K562 (cell line): ENCODE data around the gene RXRA. TPM values are rescaled to one million over a fixed set of nuclear protein-coding genes. Genes with fewer than 3 reads are reported as not detected.
A peak's percentile ranks its signal among the peaks of the same experiment; 100 is the strongest.

Experiments
- ATAC-seq: fragments of 200-7000 bp; cut with Tn5 transposase; 3 replicates; pipeline ENCODE4 v1.9.1; 2020; ENCODE audit warnings: moderate library complexity
- BruUV-seq: library from RNA; stranded (reverse); fragments of 400-500 nt; replicated peaks from 2 replicates; lab custom pipeline; 2021; lab: Mats Ljungman, UMichigan
- CTCF ChIA-PET: fragments of 300-600 bp; formaldehyde crosslinking; extraction: SDS; loops from one replicate; lab custom pipeline; 2021; ENCODE audit warnings: low intra/inter-chr PET ratio; lab: Yijun Ruan, JAX
- POLR2A ChIA-PET: fragments of 300-600, 350-650 bp; sonication (Branson Sonifier 250); formaldehyde crosslinking; extraction: SDS; loops from one replicate; lab custom pipeline; 2021; ENCODE audit warnings: antibody characterized with exemption, inconsistent platforms; lab: Yijun Ruan, JAX
- DNase-seq, 4 experiments: peaks; one replicate each; pipeline versions ENCODE4 v3.0.0 to v3.0.0-alpha.2; 2011 to 2018; ENCODE audit warnings: low spot score in 3 of 4, mixed read lengths in 3 of 4; ENCODE audit errors: extremely low read depth in 1 of 4
- FAIRE-seq: peaks from 2 replicates; lab custom pipeline; 2011; peaks lifted over from hg19 to GRCh38; lab: Jason Lieb, UNC
- H2AFZ ChIP-seq: 2 replicates; pipeline ENCODE4 v1.6.0; 2011; ENCODE audit warnings: low read depth, low read length, control low read depth, inconsistent platforms
- H3K27ac ChIP-seq: fragments of 200-600 bp; 3 replicates; pipeline ENCODE4 v1.8.0; 2011; ENCODE audit warnings: low read depth, mild to moderate bottlenecking, control low read depth, inconsistent platforms, low read length, moderate library complexity, mixed read lengths; ENCODE audit errors: extremely low read depth
- H3K27me3 ChIP-seq, 2 experiments: fragments of 300-600 bp in 1 of 2; 2 replicates in 1 of 2; 3 replicates in 1 of 2; pipeline versions ENCODE4 v1.6.0 to v1.8.0; 2011; ENCODE audit warnings: inconsistent platforms in 2 of 2, low read length in 2 of 2, mild to moderate bottlenecking in 1 of 2, mixed read lengths in 1 of 2, moderate library complexity in 1 of 2; ENCODE audit not compliant: control insufficient read depth in 2 of 2, insufficient read depth in 2 of 2
- H3K36me3 ChIP-seq: fragments of 300-600 bp; 3 replicates; pipeline ENCODE4 v1.8.0; 2011; ENCODE audit warnings: mild to moderate bottlenecking, low read length, inconsistent platforms; ENCODE audit not compliant: control insufficient read depth, insufficient read depth
- H3K4me1 ChIP-seq, 2 experiments: fragments of 200-600 bp in 1 of 2; replicated peaks in 1 of 2; 2 replicates in 1 of 2; 3 replicates in 1 of 2; pipeline versions ENCODE4 v1.5.1 to v1.8.0; 2011; ENCODE audit warnings: inconsistent platforms in 2 of 2, low read length in 2 of 2, mild to moderate bottlenecking in 1 of 2, mixed read lengths in 1 of 2, moderate library complexity in 1 of 2; ENCODE audit not compliant: control insufficient read depth in 2 of 2, insufficient read depth in 2 of 2
- H3K4me2 ChIP-seq: 2 replicates; pipeline ENCODE4 v1.6.1; 2011; ENCODE audit warnings: low read length, control low read depth, inconsistent platforms, mixed read lengths; ENCODE audit not compliant: insufficient read depth
- H3K4me3 ChIP-seq: fragments of 200-600 bp; sonication (generic), shearing (Covaris generic); 2 replicates; pipeline ENCODE4 v1.5.1; 2016; ENCODE audit warnings: control low read depth, inconsistent platforms
- H3K79me2 ChIP-seq: fragments of 200-600 bp; 3 replicates; pipeline ENCODE4 v1.8.0; 2011; ENCODE audit warnings: low read length, inconsistent platforms; ENCODE audit not compliant: control insufficient read depth, insufficient read depth
- H3K9ac ChIP-seq, 2 experiments: 2 replicates each; pipeline versions ENCODE4 v1.6.0 to v1.6.1; 2011; ENCODE audit warnings: low read depth in 2 of 2, low read length in 2 of 2, control low read depth in 1 of 2, inconsistent platforms in 1 of 2, mild to moderate bottlenecking in 1 of 2, mixed read lengths in 1 of 2; ENCODE audit not compliant: insufficient read depth in 1 of 2
- H3K9me1 ChIP-seq: one replicate; pipeline ENCODE4 v1.6.0; 2011; ENCODE audit warnings: inconsistent platforms, mild to moderate bottlenecking, low read length, moderate library complexity; ENCODE audit not compliant: control insufficient read depth, insufficient read depth
- H3K9me3 ChIP-seq: replicated peaks from 2 replicates; pipeline ENCODE4 v1.5.1; 2011; ENCODE audit warnings: low read depth, low read length, inconsistent platforms; ENCODE audit not compliant: control insufficient read depth, insufficient read depth
- H4K20me1 ChIP-seq: replicated peaks from 2 replicates; pipeline ENCODE4 v1.6.1; 2011; ENCODE audit warnings: low read length, inconsistent platforms, mixed read lengths; ENCODE audit not compliant: control insufficient read depth, insufficient read depth
- CEBPB ChIP-seq: fragments of 450-650 bp; IDR thresholded peaks from 2 replicates; pipeline ENCODE4 v1.6.1; 2016; ENCODE audit warnings: missing genetic modification characterization, missing compliant biosample characterization
- WGBS: fragments of 100-300 bp; shearing (Covaris generic); methylation state at CpG from one replicate; pipeline ENCODE4 v1.1.6; 2016; ENCODE audit warnings: low coverage, mixed read lengths; ENCODE audit not compliant: insufficient coverage; ENCODE audit errors: missing lambda C conversion rate; 5-methylcytosine and 5-hydroxymethylcytosine counted together
- in situ Hi-C: fragments of 300-500 bp; cut with MboI; formaldehyde crosslinking; loops from 4 replicates; pipeline ENCODE4 v1.15.0; 2018; ENCODE audit warnings: inconsistent platforms, mixed read lengths
- intact Hi-C: fragments of 100-400 bp; cut with micrococcal nuclease; formaldehyde crosslinking; loops from 2 replicates; pipeline ENCODE4 v1.14.2; 2022
- polyA plus RNA-seq, 8 experiments: library from polyadenylated mRNA; depleted of rRNA in 4 of 8; stranded (reverse) in 5 of 8; unstranded in 3 of 8; fragments of >200 nt; fragmentation: Nextera tagmentation in 2 of 8; fragmentation: Illumina TruSeq in 1 of 8; extraction: Ambion mirVana in 2 of 8; extraction: Trizol in 1 of 8; gene quantifications; 2 replicates each; pipeline versions ENCODE4 v1.2.1 to v1.2.3, GENCODE V29; 2011 to 2014; ENCODE audit warnings: inconsistent platforms in 1 of 8, missing spikeins in 1 of 8
- total RNA-seq, 7 experiments: library from RNA; depleted of rRNA in 6 of 7; stranded (reverse); fragments of >200 nt in 6 of 7; fragmentation: Illumina TruSeq in 2 of 7; extraction: Trizol in 2 of 7; gene quantifications; 2 replicates each; pipeline versions ENCODE4 v1.2.1 to v1.2.3, GENCODE V29; 2011 to 2021; ENCODE audit warnings: low replicate concordance in 1 of 7
- TF ChIP-seq, protein P1 (sequence below): IDR thresholded peaks from 3 replicates; pipeline ENCODE4 v1.6.1; 2011; ENCODE audit warnings: borderline replicate concordance, mild to moderate bottlenecking; ENCODE audit not compliant: insufficient read length, insufficient read depth
- TF ChIP-seq, protein P2 (sequence below): fragments of 450-650 bp; conservative IDR thresholded peaks from 2 replicates; pipeline ENCODE4 v1.6.1; 2016; ENCODE audit warnings: missing genetic modification characterization, low read depth, mild to moderate bottlenecking, control low read depth, missing compliant biosample characterization

The RXRA gene
- total and polyA plus RNA-seq, 9 of the 15 experiments (the other 6 are each of a cell fraction or from before 2014, with no cell fraction given): 0.35 to 23.6 (median 4.6) TPM

DNA sequence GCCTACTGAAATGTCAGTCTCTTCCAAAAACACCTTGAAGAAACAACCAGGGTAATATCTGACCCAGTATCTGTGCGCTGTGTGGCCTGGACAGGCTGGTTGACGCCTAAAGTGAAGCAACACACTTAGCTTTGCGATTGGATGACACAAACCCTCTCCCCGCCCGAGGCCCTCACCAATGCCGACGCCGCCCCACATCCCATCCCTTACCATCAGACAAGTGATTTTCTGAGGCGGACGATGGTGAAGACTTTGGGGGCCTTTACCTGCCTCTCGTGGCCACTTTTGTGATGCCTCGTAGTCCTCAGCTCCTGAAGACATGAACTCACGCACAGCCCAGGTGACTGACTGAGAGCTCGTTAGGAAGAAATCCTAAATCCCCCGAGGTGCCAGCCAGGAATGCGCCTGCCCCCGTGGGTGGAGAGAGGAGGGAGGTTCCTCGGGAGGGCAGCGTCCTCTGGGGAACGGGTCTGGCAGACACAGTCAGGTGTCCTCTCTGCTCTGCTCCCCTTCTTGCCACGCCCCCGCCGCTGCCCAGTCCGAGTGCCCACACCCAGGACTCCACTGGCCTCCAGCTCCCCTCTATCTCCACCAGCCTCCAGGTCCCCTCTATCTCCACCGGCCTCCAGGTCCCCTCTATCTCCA, 31.0 kb upstream of the RXRA start:
- Histone ChIP-seq H3K9me3 (no peaks in the 10 kb centered on the region), H3K79me2 (no peaks in the 10 kb centered on the region), H3K4me2 (no peak overlapping the region), H3K36me3 (no peaks in the 10 kb centered on the region), H3K9me1 (no peaks in the 10 kb centered on the region), H2AFZ (no peak overlapping the region), H3K4me3 (no peak overlapping the region), H3K9ac (no peak overlapping the region), H4K20me1 (peaks cover 36% of the 10 kb centered on the region), H3K4me1 (peaks cover 0 to 15% of the 10 kb centered on the region in 2 experiments; a peak in 1 of 5 replicates), H3K27me3 (peaks cover 48 to 95% of the 10 kb centered on the region in 2 experiments), H3K27ac (no peak overlapping the region)
- CTCF ChIA-PET: no interaction called here
- no peak for DNase-seq
- WGBS: 4% methylated on average over 22 of the region's 25 CpGs
- POLR2A ChIA-PET: interaction anchor here (0.5 to 1.0 kb wide), 2 partner anchors 12 to 165 kb away, joined by 3 to 4 read pairs; no protein-coding TSS in a partner anchor
- in situ Hi-C loops (no loop called here), intact Hi-C loops (no loop called here)
- no TSS peak for BruUV-seq
- peak; percentile 39; the same call in 1 of the 3 replicates for ATAC-seq
- TF ChIP-seq, protein P1, sequence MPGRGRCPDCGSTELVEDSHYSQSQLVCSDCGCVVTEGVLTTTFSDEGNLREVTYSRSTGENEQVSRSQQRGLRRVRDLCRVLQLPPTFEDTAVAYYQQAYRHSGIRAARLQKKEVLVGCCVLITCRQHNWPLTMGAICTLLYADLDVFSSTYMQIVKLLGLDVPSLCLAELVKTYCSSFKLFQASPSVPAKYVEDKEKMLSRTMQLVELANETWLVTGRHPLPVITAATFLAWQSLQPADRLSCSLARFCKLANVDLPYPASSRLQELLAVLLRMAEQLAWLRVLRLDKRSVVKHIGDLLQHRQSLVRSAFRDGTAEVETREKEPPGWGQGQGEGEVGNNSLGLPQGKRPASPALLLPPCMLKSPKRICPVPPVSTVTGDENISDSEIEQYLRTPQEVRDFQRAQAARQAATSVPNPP: no peak
- TF ChIP-seq CEBPB (tag): peak; percentile 39; the same call in 1 of the 2 replicates
- TF ChIP-seq, protein P2, sequence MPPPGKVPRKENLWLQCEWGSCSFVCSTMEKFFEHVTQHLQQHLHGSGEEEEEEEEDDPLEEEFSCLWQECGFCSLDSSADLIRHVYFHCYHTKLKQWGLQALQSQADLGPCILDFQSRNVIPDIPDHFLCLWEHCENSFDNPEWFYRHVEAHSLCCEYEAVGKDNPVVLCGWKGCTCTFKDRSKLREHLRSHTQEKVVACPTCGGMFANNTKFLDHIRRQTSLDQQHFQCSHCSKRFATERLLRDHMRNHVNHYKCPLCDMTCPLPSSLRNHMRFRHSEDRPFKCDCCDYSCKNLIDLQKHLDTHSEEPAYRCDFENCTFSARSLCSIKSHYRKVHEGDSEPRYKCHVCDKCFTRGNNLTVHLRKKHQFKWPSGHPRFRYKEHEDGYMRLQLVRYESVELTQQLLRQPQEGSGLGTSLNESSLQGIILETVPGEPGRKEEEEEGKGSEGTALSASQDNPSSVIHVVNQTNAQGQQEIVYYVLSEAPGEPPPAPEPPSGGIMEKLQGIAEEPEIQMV: peak; percentile 74
- no peak for FAIRE-seq
